Esophagus muscularis mucosa (tissue), 4 donors: ENCODE measurements around the gene THRB.

Experiments used
- EP300 ChIP-seq: sonication (generic); formaldehyde crosslinking; IDR thresholded peaks from one replicate; pipeline ENCODE4 v1.6.1; 2017; ENCODE audit warnings: antibody characterized with exemption
- POLR2A ChIP-seq: fragments of 450-650 bp; IDR thresholded peaks from one replicate; pipeline ENCODE4 v1.6.1; 2017; ENCODE audit warnings: antibody characterized with exemption, moderate library complexity, mild to moderate bottlenecking, low read depth
- POLR2AphosphoS5 ChIP-seq, 2 donors: sonication (generic); formaldehyde crosslinking; IDR thresholded peaks; one replicate each; pipeline ENCODE4 v1.6.1; 2017; ENCODE audit warnings: antibody characterized with exemption in 2 of 2
- TF ChIP-seq, protein P1 (sequence below), 3 experiments: fragments of 200-600 bp in 2 of 3; fragments of 450-650 bp in 1 of 3; sonication (generic) in 2 of 3; IDR thresholded peaks; one replicate each; pipeline ENCODE4 v1.5.1; 2017 to 2019; ENCODE audit warnings: antibody characterized with exemption in 3 of 3, mild to moderate bottlenecking in 2 of 3, moderate library complexity in 1 of 3

DNA sequence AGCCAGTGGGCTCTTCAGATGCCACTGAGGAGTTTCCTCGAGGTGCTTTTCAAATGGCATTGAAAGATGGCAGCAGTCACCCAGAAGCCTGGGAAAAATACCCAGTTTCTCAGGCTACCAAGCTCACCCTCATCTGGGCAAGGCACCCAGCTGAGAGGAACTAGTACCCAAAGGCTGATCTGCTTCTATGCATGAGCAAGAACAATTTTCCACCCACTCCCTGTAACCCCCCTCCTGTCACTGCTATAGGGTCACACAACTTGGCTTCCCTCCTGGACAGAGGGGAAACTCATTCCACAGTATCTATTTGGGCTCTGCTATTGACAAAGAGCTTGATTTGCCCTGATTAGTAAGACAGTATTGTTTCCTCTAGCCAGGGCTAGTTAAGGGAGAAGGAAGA is 31.9 kb downstream of the THRB start:
- TF ChIP-seq, protein P1, sequence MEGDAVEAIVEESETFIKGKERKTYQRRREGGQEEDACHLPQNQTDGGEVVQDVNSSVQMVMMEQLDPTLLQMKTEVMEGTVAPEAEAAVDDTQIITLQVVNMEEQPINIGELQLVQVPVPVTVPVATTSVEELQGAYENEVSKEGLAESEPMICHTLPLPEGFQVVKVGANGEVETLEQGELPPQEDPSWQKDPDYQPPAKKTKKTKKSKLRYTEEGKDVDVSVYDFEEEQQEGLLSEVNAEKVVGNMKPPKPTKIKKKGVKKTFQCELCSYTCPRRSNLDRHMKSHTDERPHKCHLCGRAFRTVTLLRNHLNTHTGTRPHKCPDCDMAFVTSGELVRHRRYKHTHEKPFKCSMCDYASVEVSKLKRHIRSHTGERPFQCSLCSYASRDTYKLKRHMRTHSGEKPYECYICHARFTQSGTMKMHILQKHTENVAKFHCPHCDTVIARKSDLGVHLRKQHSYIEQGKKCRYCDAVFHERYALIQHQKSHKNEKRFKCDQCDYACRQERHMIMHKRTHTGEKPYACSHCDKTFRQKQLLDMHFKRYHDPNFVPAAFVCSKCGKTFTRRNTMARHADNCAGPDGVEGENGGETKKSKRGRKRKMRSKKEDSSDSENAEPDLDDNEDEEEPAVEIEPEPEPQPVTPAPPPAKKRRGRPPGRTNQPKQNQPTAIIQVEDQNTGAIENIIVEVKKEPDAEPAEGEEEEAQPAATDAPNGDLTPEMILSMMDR (IDR thresholded peaks at IDR 0.05), result no peak
- TF ChIP-seq POLR2AphosphoS5 (IDR thresholded peaks at IDR 0.05) (no peak), EP300 (no peak), POLR2A (no peak)
